Neutrophil (primary cell): ENCODE measurements around the gene DCLK2.

Source experiments
- H3K27ac ChIP-seq: fragments of 200-600 bp; sonication (generic); 2 replicates; pipeline ENCODE4 v1.5.1; 2016; ENCODE audit warnings: mild to moderate bottlenecking, moderate library complexity
- H3K27me3 ChIP-seq: fragments of 200-600 bp; sonication (generic); 2 replicates; pipeline ENCODE4 v1.6.0; 2016; ENCODE audit warnings: mild to moderate bottlenecking
- H3K36me3 ChIP-seq: fragments of 200-600 bp; sonication (generic); 2 replicates; pipeline ENCODE4 v1.5.1; 2017
- H3K4me1 ChIP-seq, 2 experiments: fragments of 200-600 bp in 1 of 2; sonication (generic) in 1 of 2; 1 replicate in 1 of 2; 2 replicates in 1 of 2; pipeline versions ENCODE4 v1.5.1 to v1.6.1; 2013 to 2016; ENCODE audit warnings: low read depth in 1 of 2, low read length in 1 of 2, mild to moderate bottlenecking in 1 of 2, moderate library complexity in 1 of 2; ENCODE audit not compliant: control insufficient read depth in 1 of 2, insufficient read depth in 1 of 2
- H3K4me3 ChIP-seq, 2 experiments: fragments of 200-600 bp in 1 of 2; sonication (generic) in 1 of 2; 1 replicate in 1 of 2; 2 replicates in 1 of 2; pipeline ENCODE4 v1.5.1; 2013 to 2016; ENCODE audit warnings: low read depth in 1 of 2, low read length in 1 of 2, mild to moderate bottlenecking in 1 of 2, moderate library complexity in 1 of 2
- H3K9me3 ChIP-seq: fragments of 200-600 bp; sonication (generic); 2 replicates; pipeline ENCODE4 v1.5.1; 2016
- CTCF ChIP-seq: fragments of 200-600 bp; sonication (generic); IDR thresholded peaks from 2 replicates; pipeline ENCODE4 v1.5.1; 2016; ENCODE audit warnings: antibody characterized with exemption

The DCLK2 gene

GRCh38 chr4:150149381-150149780 lies 71.1 kb downstream of the DCLK2 start:
- no peak overlapping the region for H3K4me3 ChIP-seq
- H3K27ac ChIP-seq = no peak overlapping the region
- H3K4me1 ChIP-seq = no peaks in the 10 kb centered on the region
- no peaks in the 10 kb centered on the region for H3K27me3 ChIP-seq
- H3K9me3 ChIP-seq = no peaks in the 10 kb centered on the region
- TF ChIP-seq CTCF = no peak
- no peaks in the 10 kb centered on the region for H3K36me3 ChIP-seq

- Histone ChIP-seq H3K4me3 (no peak overlapping the region), H3K36me3 (no peaks in the 10 kb centered on the region), H3K27me3 (no peaks in the 10 kb centered on the region), H3K9me3 (no peaks in the 10 kb centered on the region), H3K27ac (no peak overlapping the region), H3K4me1 (no peaks in the 10 kb centered on the region)
- no peak for TF ChIP-seq CTCF
Measured at GRCh38 chr4:150150629-150151062, 72.4 kb downstream of the DCLK2 start.

GRCh38 chr4:150152766-150153165 lies 74.5 kb downstream of the DCLK2 start:
- Histone ChIP-seq H3K4me1 (no peaks in the 10 kb centered on the region), H3K9me3 (no peaks in the 10 kb centered on the region), H3K27me3 (no peaks in the 10 kb centered on the region), H3K27ac (no peak overlapping the region), H3K4me3 (no peak overlapping the region), H3K36me3 (no peaks in the 10 kb centered on the region)
- TF ChIP-seq CTCF = no peak

GRCh38 chr4:150155391-150155790 lies 77.1 kb downstream of the DCLK2 start:
- H3K9me3 ChIP-seq = no peaks in the 10 kb centered on the region
- H3K27ac ChIP-seq = no peak overlapping the region
- TF ChIP-seq CTCF = no peak
- H3K4me1 ChIP-seq = no peaks in the 10 kb centered on the region
- no peaks in the 10 kb centered on the region for H3K36me3 ChIP-seq
- H3K27me3 ChIP-seq = no peaks in the 10 kb centered on the region
- no peak overlapping the region for H3K4me3 ChIP-seq

- no peaks in the 10 kb centered on the region for H3K9me3 ChIP-seq
- H3K36me3 ChIP-seq = no peaks in the 10 kb centered on the region
- no peak overlapping the region for H3K4me3 ChIP-seq
- no peaks in the 10 kb centered on the region for H3K4me1 ChIP-seq
- TF ChIP-seq CTCF = no peak
- H3K27me3 ChIP-seq = no peaks in the 10 kb centered on the region
- no peak overlapping the region for H3K27ac ChIP-seq
Measured at GRCh38 chr4:150156543-150156942, 78.3 kb downstream of the DCLK2 start.

- H3K27ac ChIP-seq = no peak overlapping the region
- TF ChIP-seq CTCF = no peak
- H3K36me3 ChIP-seq = no peaks in the 10 kb centered on the region
- H3K4me3 ChIP-seq = no peak overlapping the region
- H3K9me3 ChIP-seq = no peaks in the 10 kb centered on the region
- H3K4me1 ChIP-seq = no peaks in the 10 kb centered on the region
- no peaks in the 10 kb centered on the region for H3K27me3 ChIP-seq
Measured at GRCh38 chr4:150158041-150158440, 79.8 kb downstream of the DCLK2 start.
